ENCODE results near the gene REEP6. TPM values are rescaled to one million over a fixed set of nuclear protein-coding genes. Genes with fewer than 3 reads are reported as not detected.

The REEP6 gene
- total RNA-seq, 1 experiment from 2014 or later, result 10.5 TPM

- no peaks in the 10 kb centered on the region for H4K20me1 ChIP-seq (ENCODE audit: control insufficient read depth, insufficient read depth, insufficient read length)
- H3K9me3 ChIP-seq (ENCODE audit: control insufficient read depth, low read depth, low read length), result no peaks in the 10 kb centered on the region
- H3K23ac ChIP-seq (ENCODE audit: insufficient read length, low read depth, low read length), result no peak overlapping the region
- H3K56ac ChIP-seq (ENCODE audit: insufficient read length, low read depth, low read length), result no peak overlapping the region
- H2AK5ac ChIP-seq (ENCODE audit: insufficient read length, low read length), result no peak overlapping the region
- no peaks in the 10 kb centered on the region for H3K27me3 ChIP-seq (ENCODE audit: insufficient read depth, low read length)
- H4K8ac ChIP-seq (replicated peaks; ENCODE audit: insufficient read length, low read depth, low read length), result no peak overlapping the region
- Mint-ChIP-seq H3K9me3 (no peaks in the 10 kb centered on the region), H3K27me3 (ENCODE audit: low read depth) (peaks cover 33% of the 10 kb centered on the region), H3K36me3 (ENCODE audit: insufficient read depth in 1 of 3, low read depth in 3 of 3) (no peaks in the 10 kb centered on the region), H3K4me1 (no peaks in the 10 kb centered on the region), H3K4me3 (no peak overlapping the region), H3K27ac (no peak overlapping the region)
- no peak for DNase-seq
- H2BK20ac ChIP-seq (ENCODE audit: low read depth, low read length, poor library complexity, severe bottlenecking), result no peak overlapping the region
- no peak overlapping the region for H3K4me2 ChIP-seq (ENCODE audit: insufficient read depth, insufficient read length, low read length)
- H3K79me2 ChIP-seq (ENCODE audit: insufficient read depth, low read length), result no peaks in the 10 kb centered on the region
- H3K18ac ChIP-seq (ENCODE audit: insufficient read length, low read depth, low read length), result no peak overlapping the region
- no peak overlapping the region for H3K14ac ChIP-seq (ENCODE audit: insufficient read depth, low read length)
- H2AFZ ChIP-seq (ENCODE audit: low read length), result no peak overlapping the region
- H3K9ac ChIP-seq (ENCODE audit: extremely low read depth, insufficient read length, low read length), result no peak overlapping the region
- no peaks in the 10 kb centered on the region for H3K4me1 ChIP-seq (ENCODE audit: insufficient read depth, low read length)
- no peak overlapping the region for H2BK120ac ChIP-seq (ENCODE audit: low read depth, low read length, poor library complexity, severe bottlenecking)
- no peak overlapping the region for H2BK5ac ChIP-seq (ENCODE audit: insufficient read length, low read length)
- H3T11ph ChIP-seq (ENCODE audit: low read length), result no peak overlapping the region
- H3K23me2 ChIP-seq (ENCODE audit: insufficient read length, low read depth, low read length, poor library complexity, severe bottlenecking), result no peaks in the 10 kb centered on the region
- WGBS (ENCODE audit: extremely low coverage, insufficient read length, low lambda C conversion rate), result no CpG with 5 or more reads among the region's 11 CpGs
- no peak overlapping the region for H3K4ac ChIP-seq (ENCODE audit: low read depth, low read length)
- no peak for TF ChIP-seq CTCF (conservative IDR thresholded peaks at IDR 0.05)
- no peak overlapping the region for H4K91ac ChIP-seq (ENCODE audit: insufficient read length, low read depth, low read length)
- H2BK15ac ChIP-seq (ENCODE audit: low read depth, low read length), result no peak overlapping the region
- H2BK12ac ChIP-seq (ENCODE audit: insufficient read length, low read depth, low read length), result no peak overlapping the region
- no peak overlapping the region for H4K5ac ChIP-seq (ENCODE audit: insufficient read length, low read depth, low read length)
- H3K27ac ChIP-seq (ENCODE audit: insufficient read length, low read depth, low read length), result no peak overlapping the region
- H3K79me1 ChIP-seq (ENCODE audit: insufficient read depth, low read depth, low read length, poor library complexity, severe bottlenecking), result no peaks in the 10 kb centered on the region
These were observed 40.6 kb downstream of the REEP6 start for GRCh38 chr19:1531587-1531986.
